GM12892 (cell line): Measurements from ENCODE around the gene AZU1.

Source experiments
- POLR2A ChIP-seq: IDR thresholded peaks from 2 replicates; pipeline ENCODE4 v1.6.1; 2011; ENCODE audit warnings: low read depth, low read length, control low read depth
- POLR2AphosphoS5 ChIP-seq: IDR thresholded peaks from 2 replicates; pipeline ENCODE4 v1.6.1; 2011; ENCODE audit warnings: low read depth, low read length, control low read depth
- TAF1 ChIP-seq: IDR thresholded peaks from 2 replicates; pipeline ENCODE4 v1.6.1; 2011; ENCODE audit warnings: low read depth, mild to moderate bottlenecking, control low read depth, low read length, borderline replicate concordance

DNA sequence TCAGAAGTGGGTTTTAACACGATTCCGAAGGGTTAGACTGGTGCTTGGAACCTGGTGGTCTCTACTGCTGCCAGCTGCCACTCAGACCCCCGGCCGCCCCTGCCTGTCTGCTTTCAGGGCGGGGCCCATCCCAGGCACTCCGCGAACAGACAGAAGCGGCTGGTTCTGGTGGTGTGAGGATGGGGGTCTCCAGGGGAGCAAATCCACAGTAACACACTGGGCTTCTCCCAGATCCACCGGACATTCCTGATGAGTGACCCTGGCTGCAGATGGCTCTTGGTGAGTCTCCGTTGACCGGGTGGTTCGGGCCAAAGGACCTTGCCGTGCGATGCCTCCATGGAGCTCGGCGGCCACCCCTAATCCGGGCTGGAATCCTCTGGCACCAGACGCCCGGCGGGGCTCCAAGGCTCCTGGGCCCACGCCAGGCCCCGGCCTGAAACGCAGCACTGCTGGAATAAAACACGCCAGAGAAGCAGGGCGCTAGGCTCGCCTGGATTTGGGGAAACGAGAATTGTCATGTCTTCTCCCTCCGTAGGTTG is 32.5 kb upstream of the AZU1 start:
- TF ChIP-seq POLR2A, result no peak
- TF ChIP-seq POLR2AphosphoS5, result no peak
- TF ChIP-seq TAF1, result no peak
